CD14-positive monocyte (primary cell): ENCODE measurements around the gene C4orf36. TPM values are rescaled to one million over a fixed set of nuclear protein-coding genes. Genes with fewer than 3 reads are reported as not detected.

Experiments
- DNase-seq, 3 donors: peaks; one replicate each; pipeline ENCODE4 v3.0.0-alpha.2; 2011 to 2022
- H2AFZ ChIP-seq: 2 replicates; pipeline ENCODE4 v1.6.0; 2012; ENCODE audit warnings: mild to moderate bottlenecking, low read depth, low read length, inconsistent platforms; ENCODE audit not compliant: insufficient read depth, poor library complexity, severe bottlenecking
- H3K27ac ChIP-seq, 2 donors: 1 replicate in 1 of 2; 2 replicates in 1 of 2; pipeline ENCODE4 v1.5.1; 2012 to 2013; ENCODE audit warnings: low read length in 2 of 2, control low read depth in 1 of 2, inconsistent platforms in 1 of 2, low read depth in 1 of 2, mild to moderate bottlenecking in 1 of 2
- H3K27me3 ChIP-seq, 2 donors: one replicate each; pipeline versions ENCODE4 v1.6.0 to v1.6.1; 2011 to 2013; ENCODE audit warnings: low read length in 2 of 2; ENCODE audit not compliant: control insufficient read depth in 2 of 2, insufficient read depth in 2 of 2
- H3K36me3 ChIP-seq, 2 donors: replicated peaks in 1 of 2; 1 replicate in 1 of 2; 2 replicates in 1 of 2; pipeline versions ENCODE4 v1.5.1 to v1.6.1; 2012 to 2013; ENCODE audit warnings: low read length in 2 of 2, control low read depth in 1 of 2, inconsistent platforms in 1 of 2, mild to moderate bottlenecking in 1 of 2; ENCODE audit not compliant: insufficient read depth in 2 of 2, control insufficient read depth in 1 of 2
- H3K4me1 ChIP-seq, 2 donors: 1 replicate in 1 of 2; 2 replicates in 1 of 2; pipeline versions ENCODE4 v1.5.1 to v1.6.1; 2012 to 2013; ENCODE audit warnings: low read length in 2 of 2, control low read depth in 1 of 2, inconsistent platforms in 1 of 2, mild to moderate bottlenecking in 1 of 2, moderate library complexity in 1 of 2; ENCODE audit not compliant: insufficient read depth in 2 of 2, control insufficient read depth in 1 of 2
- H3K4me2 ChIP-seq: replicated peaks from 2 replicates; pipeline ENCODE3; 2012; ENCODE audit warnings: low read length, moderate library complexity, mild to moderate bottlenecking; ENCODE audit not compliant: poor library complexity, severe bottlenecking; ENCODE audit errors: extremely low read depth
- H3K4me3 ChIP-seq, 3 experiments: fragments of 200-600 bp in 1 of 3; sonication (generic) in 1 of 3; replicated peaks in 1 of 3; 1 replicate in 2 of 3; 2 replicates in 1 of 3; pipeline ENCODE4 v1.5.1; 2011 to 2013; ENCODE audit warnings: low read length in 3 of 3, mild to moderate bottlenecking in 3 of 3, control low read depth in 2 of 3, low read depth in 2 of 3, inconsistent platforms in 1 of 3, moderate library complexity in 1 of 3
- H3K79me2 ChIP-seq: 2 replicates; pipeline ENCODE4 v1.6.0; 2012; ENCODE audit warnings: mild to moderate bottlenecking, control low read depth, inconsistent platforms, low read length, moderate library complexity; ENCODE audit not compliant: insufficient read depth
- H3K9ac ChIP-seq: 2 replicates; pipeline ENCODE4 v1.6.0; 2017; ENCODE audit warnings: low read length, mild to moderate bottlenecking; ENCODE audit not compliant: insufficient read depth, poor library complexity, severe bottlenecking
- H3K9me3 ChIP-seq, 2 donors: replicated peaks in 1 of 2; 1 replicate in 1 of 2; 2 replicates in 1 of 2; pipeline versions ENCODE4 v1.5.1 to v1.6.1; 2012 to 2013; ENCODE audit warnings: low read length in 2 of 2, control low read depth in 1 of 2; ENCODE audit not compliant: control insufficient read depth in 1 of 2, insufficient read depth in 1 of 2
- H4K20me1 ChIP-seq: 2 replicates; pipeline ENCODE4 v1.6.0; 2012; ENCODE audit warnings: mild to moderate bottlenecking, low read length, control low read depth, moderate library complexity; ENCODE audit not compliant: insufficient read depth
- H3K27ac Mint-ChIP-seq, 7 donors: one replicate each; pipeline ENCODE4 v1.8.0; 2020; ENCODE audit warnings: mild to moderate bottlenecking in 7 of 7, mixed read lengths in 7 of 7, moderate library complexity in 6 of 7, inconsistent platforms in 2 of 7
- H3K27me3 Mint-ChIP-seq, 3 donors: one replicate each; pipeline ENCODE4 v1.8.0; 2021 to 2022; ENCODE audit warnings: low read depth in 3 of 3, mild to moderate bottlenecking in 3 of 3, mixed read lengths in 3 of 3, moderate library complexity in 3 of 3, inconsistent platforms in 1 of 3
- H3K36me3 Mint-ChIP-seq, 2 donors: one replicate each; pipeline ENCODE4 v1.8.0; 2020; ENCODE audit warnings: mixed read lengths in 2 of 2, inconsistent platforms in 1 of 2, mild to moderate bottlenecking in 1 of 2
- H3K4me1 Mint-ChIP-seq: one replicate; pipeline ENCODE4 v1.8.0; 2020; ENCODE audit warnings: mild to moderate bottlenecking, mixed read lengths
- H3K4me3 Mint-ChIP-seq, 2 donors: one replicate each; pipeline ENCODE4 v1.8.0; 2020; ENCODE audit warnings: mild to moderate bottlenecking in 2 of 2, mixed read lengths in 2 of 2, moderate library complexity in 1 of 2
- H3K9me3 Mint-ChIP-seq, 7 donors: one replicate each; pipeline ENCODE4 v1.8.0; 2020 to 2022; ENCODE audit warnings: mixed read lengths in 7 of 7, mild to moderate bottlenecking in 6 of 7, moderate library complexity in 6 of 7, inconsistent platforms in 2 of 7
- CTCF ChIP-seq: fragments of 200-600 bp; IDR thresholded peaks from one replicate; pipeline ENCODE4 v1.8.0; 2022; ENCODE audit warnings: antibody characterized with exemption, mild to moderate bottlenecking
- WGBS: methylation state at CpG from one replicate; pipeline ENCODE4 v1.1.5; 2013; ENCODE audit warnings: missing lambda C conversion rate; ENCODE audit not compliant: insufficient coverage; 5-methylcytosine and 5-hydroxymethylcytosine counted together
- intact Hi-C, 2 donors: fragments of 100-400 bp; cut with micrococcal nuclease; formaldehyde crosslinking; loops; one replicate each; pipeline versions ENCODE4 v1.15.0 to v1.15.1; 2023
- polyA plus RNA-seq, 3 donors: library from polyadenylated mRNA; depleted of rRNA in 1 of 3; unstranded in 2 of 3; stranded (reverse) in 1 of 3; fragments of 300-500 nt in 2 of 3; fragments of >200 nt in 1 of 3; fragmentation: Illumina TruSeq in 2 of 3; gene quantifications; 1 replicate in 2 of 3; 2 replicates in 1 of 3; pipeline ENCODE4 v1.2.3, GENCODE V29; 2012 to 2021

C4orf36 gene
- polyA plus RNA-seq, 3 donors = 0.14 TPM; not detected in 2

DNA sequence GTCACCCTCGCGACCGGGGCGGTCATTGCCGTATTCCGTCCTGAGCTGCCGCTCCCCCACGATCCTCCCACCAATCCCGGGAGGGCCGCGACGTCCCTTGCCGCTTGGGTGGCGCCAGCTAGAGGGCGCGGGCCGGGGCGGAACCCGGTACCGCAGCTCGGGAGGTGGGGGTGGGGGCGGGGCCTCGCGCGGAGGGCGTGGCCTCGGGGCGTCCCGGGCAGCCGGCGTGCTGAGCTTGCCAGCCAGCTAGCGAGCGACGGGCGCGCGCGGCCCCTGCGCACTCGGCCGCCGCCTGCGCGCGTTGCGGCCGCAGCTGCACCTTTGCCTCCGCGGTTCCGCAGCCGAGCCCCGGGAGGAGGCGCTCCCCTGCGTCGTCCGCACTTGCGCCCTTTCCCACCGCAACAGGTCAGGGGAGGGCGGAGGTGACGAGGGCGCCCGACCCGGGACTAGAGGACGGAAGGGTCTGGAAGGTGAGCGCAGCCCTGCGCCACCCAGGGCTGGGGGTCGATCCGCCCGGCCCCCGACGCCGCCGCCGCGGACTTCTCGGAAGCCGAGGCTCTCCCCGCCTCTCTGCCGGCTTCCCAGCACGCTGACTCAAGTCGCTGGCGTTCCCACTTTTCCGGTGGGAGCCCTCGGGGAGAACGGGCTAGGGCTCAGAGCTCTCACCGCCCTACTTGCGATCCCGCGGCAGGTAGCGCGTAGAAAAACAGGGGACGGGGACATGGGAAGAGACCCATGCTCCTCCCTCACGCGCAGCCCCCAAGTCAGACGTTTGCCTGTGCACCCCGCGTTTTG is 42.7 kb upstream of the C4orf36 start, which contains the start of gene AFF1:
TSS of gene AFF1 (plus strand) at position 241 of the 795 bp plus-strand sequence. CDS start 13,523 bp downstream, outside the sequence.
- DNase-seq = peak; percentile 88 to 93 (median 92)
- no peaks in the 10 kb centered on the region for H3K27me3 Mint-ChIP-seq
- H3K4me1 Mint-ChIP-seq = peaks cover 45% of the 10 kb centered on the region
- Histone ChIP-seq H3K79me2 (peaks cover 48% of the 10 kb centered on the region), H3K27me3 (no peaks in the 10 kb centered on the region), H3K36me3 (no peaks in the 10 kb centered on the region), H2AFZ (peak within 1 kb of the TSS; percentile 89), H3K27ac (peak within 1 kb of the TSS; percentile 85 to 91), H3K9ac (peak within 1 kb of the TSS; percentile 89), H3K9me3 (no peaks in the 10 kb centered on the region), H3K4me2 (peak within 1 kb of the TSS; percentile 97), H3K4me1 (peaks cover 50 to 52% of the 10 kb centered on the region in 2 donors), H4K20me1 (no peaks in the 10 kb centered on the region), H3K4me3 (peak within 1 kb of the TSS; percentile 96 to 98 (median 98))
- TF ChIP-seq CTCF = peak; percentile 36
- no peaks in the 10 kb centered on the region for H3K9me3 Mint-ChIP-seq
- H3K4me3 Mint-ChIP-seq = peak within 1 kb of the TSS; percentile 97 to 99
- intact Hi-C loops = loop anchor here (2.0 to 5.0 kb wide), 3 partner anchors 37 to 72 kb away; no protein-coding TSS in a partner anchor
- under 1% methylated on average over 74 of the region's 97 CpGs for WGBS
- H3K36me3 Mint-ChIP-seq = peaks cover 3 to 7% of the 10 kb centered on the region in 2 donors
- peak within 1 kb of the TSS; percentile 93 to 98 (median 96) for H3K27ac Mint-ChIP-seq

- Mint-ChIP-seq H3K27me3 (no peaks in the 10 kb centered on the region), H3K4me1 (peaks cover 42% of the 10 kb centered on the region), H3K36me3 (peaks cover 4 to 7% of the 10 kb centered on the region in 2 donors), H3K4me3 (peak overlapping the region; percentile 83 to 96), H3K9me3 (no peaks in the 10 kb centered on the region), H3K27ac (peak overlapping the region; percentile 93 to 97 (median 95))
- DNase-seq = no peak
- Histone ChIP-seq H3K27me3 (no peaks in the 10 kb centered on the region), H2AFZ (peak overlapping the region; percentile 89), H4K20me1 (no peaks in the 10 kb centered on the region), H3K36me3 (no peaks in the 10 kb centered on the region), H3K4me3 (peak overlapping the region; percentile 73 to 98 (median 96)), H3K27ac (peak overlapping the region; percentile 82 to 91), H3K9ac (peak overlapping the region; percentile 89), H3K4me1 (peaks cover 43 to 47% of the 10 kb centered on the region in 2 donors), H3K9me3 (no peaks in the 10 kb centered on the region), H3K4me2 (peak overlapping the region; percentile 97), H3K79me2 (peaks cover 41% of the 10 kb centered on the region)
- 0% methylated on average over 8 of the region's 15 CpGs for WGBS
- TF ChIP-seq CTCF = no peak
- intact Hi-C loops = loop anchor here in 1 of 2 donors (2.0 kb wide), 1 partner anchor 73 kb away; no protein-coding TSS in a partner anchor
Measured at GRCh38 chr4:86934147-86934770, 42.0 kb upstream of the C4orf36 start.
